ENCODE results near the gene APBA3. TPM values are rescaled to one million over a fixed set of nuclear protein-coding genes. Genes with fewer than 3 reads are reported as not detected.

Gene APBA3
- total and polyA plus RNA-seq, 11 donors, result 8.8 to 28.7 (median 13.8) TPM

DNA sequence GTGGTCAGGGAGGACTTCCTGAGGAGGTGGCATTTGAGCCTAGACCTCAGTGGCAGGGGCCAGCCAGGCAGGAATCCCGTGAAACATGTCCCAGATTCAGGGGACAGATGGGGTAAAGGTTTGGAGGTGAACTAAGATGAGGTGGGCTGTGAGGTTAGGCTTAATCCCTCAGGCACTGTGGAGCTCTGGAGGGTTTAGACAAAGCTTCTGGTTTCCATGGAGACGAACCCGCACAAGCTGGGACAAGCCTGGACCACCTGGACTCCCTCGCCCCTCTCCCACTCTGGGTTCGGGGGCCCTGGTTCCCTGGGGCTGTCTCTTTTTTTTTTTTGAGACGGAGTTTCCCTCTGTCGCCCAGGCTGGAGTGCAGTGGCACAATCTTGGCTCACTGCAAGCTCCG is 37.6 kb downstream of the APBA3 start:
- no peak for DNase-seq
- no peak for TF ChIP-seq POLR2A (IDR thresholded peaks at IDR 0.05)
- TF ChIP-seq, protein P1, sequence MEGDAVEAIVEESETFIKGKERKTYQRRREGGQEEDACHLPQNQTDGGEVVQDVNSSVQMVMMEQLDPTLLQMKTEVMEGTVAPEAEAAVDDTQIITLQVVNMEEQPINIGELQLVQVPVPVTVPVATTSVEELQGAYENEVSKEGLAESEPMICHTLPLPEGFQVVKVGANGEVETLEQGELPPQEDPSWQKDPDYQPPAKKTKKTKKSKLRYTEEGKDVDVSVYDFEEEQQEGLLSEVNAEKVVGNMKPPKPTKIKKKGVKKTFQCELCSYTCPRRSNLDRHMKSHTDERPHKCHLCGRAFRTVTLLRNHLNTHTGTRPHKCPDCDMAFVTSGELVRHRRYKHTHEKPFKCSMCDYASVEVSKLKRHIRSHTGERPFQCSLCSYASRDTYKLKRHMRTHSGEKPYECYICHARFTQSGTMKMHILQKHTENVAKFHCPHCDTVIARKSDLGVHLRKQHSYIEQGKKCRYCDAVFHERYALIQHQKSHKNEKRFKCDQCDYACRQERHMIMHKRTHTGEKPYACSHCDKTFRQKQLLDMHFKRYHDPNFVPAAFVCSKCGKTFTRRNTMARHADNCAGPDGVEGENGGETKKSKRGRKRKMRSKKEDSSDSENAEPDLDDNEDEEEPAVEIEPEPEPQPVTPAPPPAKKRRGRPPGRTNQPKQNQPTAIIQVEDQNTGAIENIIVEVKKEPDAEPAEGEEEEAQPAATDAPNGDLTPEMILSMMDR (IDR thresholded peaks at IDR 0.05), result no peak
- H3K4me1 ChIP-seq, result peaks cover 0 to 20% (median 8%) of the 10 kb centered on the region in 12 donors
- no peak for ATAC-seq
- no peaks in the 10 kb centered on the region for H3K36me3 ChIP-seq
- H3K27me3 ChIP-seq, result peaks cover 31 to 61% (median 44%) of the 10 kb centered on the region in 9 donors
- H3K4me3 ChIP-seq, result no peak overlapping the region
- H3K27ac ChIP-seq, result no peak overlapping the region
- 33 to 56% (median 40%) methylated on average over 8 of the region's 8 CpGs for WGBS, 4 donors
- intact Hi-C loops (cut with DNase I), result no loop called here
- peaks cover 0 to under 1% (median 0%) of the 10 kb centered on the region in 12 donors for H3K9me3 ChIP-seq

GRCh38 chr19:3723110-3723488 is 38.4 kb downstream of the APBA3 start:
- Histone ChIP-seq H3K36me3 (no peaks in the 10 kb centered on the region), H3K27ac (no peak overlapping the region), H3K27me3 (peaks cover 31 to 67% (median 44%) of the 10 kb centered on the region in 9 donors), H3K4me3 (no peak overlapping the region), H3K4me1 (peaks cover 0 to 22% (median 8%) of the 10 kb centered on the region in 12 donors), H3K9me3 (no peaks in the 10 kb centered on the region)
- DNase-seq, result no peak
- 77 to 85% (median 78%) methylated on average over 5 of the region's 5 CpGs for WGBS, 4 donors
- intact Hi-C loops (cut with DNase I), result no loop called here
- ATAC-seq, result no peak
- no peak for TF ChIP-seq POLR2A (IDR thresholded peaks at IDR 0.05)
- TF ChIP-seq, protein P1 (IDR thresholded peaks at IDR 0.05), result no peak

DNA sequence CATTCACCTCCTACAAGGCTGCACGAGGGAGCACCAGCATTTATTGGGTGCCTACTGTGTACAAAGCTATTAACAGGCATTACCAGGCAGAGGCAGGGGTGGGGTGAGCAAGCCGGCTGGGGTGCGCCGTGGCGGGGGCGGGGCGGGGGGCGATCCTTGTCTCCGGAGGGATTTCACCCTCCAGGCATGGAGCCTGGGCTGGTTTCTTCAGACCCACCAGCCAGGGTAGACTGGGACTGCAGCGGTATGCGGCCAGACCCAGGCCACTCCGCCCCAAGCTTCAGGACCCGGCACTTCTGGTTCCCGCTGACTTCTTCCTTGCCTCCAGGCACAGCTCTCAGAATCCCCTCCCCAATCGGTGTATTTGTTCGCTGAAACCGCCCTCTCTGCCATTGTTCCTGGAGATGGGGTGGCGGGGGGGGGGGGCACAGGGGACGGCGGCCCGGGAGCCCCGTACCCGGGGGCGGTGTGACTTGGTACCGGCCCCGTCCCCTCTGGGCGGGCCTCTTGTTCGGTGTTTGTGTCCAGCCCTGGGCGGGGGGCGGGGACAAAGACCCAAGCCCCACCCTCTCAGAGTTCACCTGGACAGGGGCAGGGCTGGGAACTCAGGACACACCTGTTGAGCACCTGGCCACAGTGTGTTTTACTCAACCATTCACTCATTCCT is 38.9 kb downstream of the APBA3 start:
- ATAC-seq (no peak), DNase-seq (no peak)
- 2 to 19% (median 4%) methylated on average over 6 to 30 of the region's 30 CpGs for WGBS, 4 donors
- H3K4me3 ChIP-seq, result no peak overlapping the region
- intact Hi-C loops (cut with DNase I), result no loop called here
- H3K4me1 ChIP-seq, result peaks cover 0 to 22% (median 8%) of the 10 kb centered on the region in 12 donors
- peaks cover 31 to 67% (median 44%) of the 10 kb centered on the region in 9 donors for H3K27me3 ChIP-seq
- no peaks in the 10 kb centered on the region for H3K9me3 ChIP-seq
- H3K36me3 ChIP-seq, result no peaks in the 10 kb centered on the region
- H3K27ac ChIP-seq, result no peak overlapping the region
- no peak for TF ChIP-seq POLR2A (IDR thresholded peaks at IDR 0.05)
- TF ChIP-seq, protein P1 (IDR thresholded peaks at IDR 0.05), result no peak

- no peak for ATAC-seq
- Histone ChIP-seq H3K4me1 (peaks cover 0 to 22% (median 8%) of the 10 kb centered on the region in 12 donors), H3K27ac (no peak overlapping the region), H3K9me3 (no peaks in the 10 kb centered on the region), H3K36me3 (no peaks in the 10 kb centered on the region), H3K4me3 (peak overlapping the region in 4 of 12 donors; percentile 0 to 31 (median 21)), H3K27me3 (peaks cover 31 to 67% (median 44%) of the 10 kb centered on the region in 9 donors)
- intact Hi-C loops (cut with DNase I), result no loop called here
- no peak for DNase-seq
- 2 to 6% (median 3%) methylated on average over 21 to 26 of the region's 26 CpGs for WGBS, 4 donors
- TF ChIP-seq POLR2A (IDR thresholded peaks at IDR 0.05), result no peak
- TF ChIP-seq, protein P1 (IDR thresholded peaks at IDR 0.05), result no peak
Observed at GRCh38 chr19:3721887-3722442, 39.5 kb downstream of the APBA3 start.

Data from heart left ventricle (tissue), 16 donors.